K562 (cell line): Measurements from ENCODE around the gene RBM3. TPM values are rescaled to one million over a fixed set of nuclear protein-coding genes. Genes with fewer than 3 reads are reported as not detected.
A peak's percentile ranks its signal among the peaks of the same experiment; 100 is the strongest.

Source experiments
- ARID3B ChIP-seq: fragments of 250-450 bp; sonication (Bioruptor Pico); IDR thresholded peaks from 2 replicates; pipeline ENCODE4 v1.4.0; 2020; ENCODE audit warnings: borderline replicate concordance
- CREM ChIP-seq: IDR thresholded peaks from 2 replicates; pipeline ENCODE4 v1.6.1; 2014; ENCODE audit warnings: antibody characterized with exemption, low read depth
- FOXO4 ChIP-seq: fragments of 450-650 bp; formaldehyde crosslinking; IDR thresholded peaks from 2 replicates; pipeline ENCODE4 v1.4.0; 2020; ENCODE audit warnings: mild to moderate bottlenecking, moderate library complexity
- GTF3C2 ChIP-seq: IDR thresholded peaks from 3 replicates; pipeline ENCODE4 v1.6.1; 2011; ENCODE audit warnings: borderline replicate concordance, mild to moderate bottlenecking, moderate library complexity; ENCODE audit not compliant: insufficient read length; ENCODE audit errors: extremely low read depth
- MYC ChIP-seq, 2 experiments: fragments of 250-450 bp in 1 of 2; sonication (Bioruptor Pico) in 1 of 2; IDR thresholded peaks; 2 replicates each; pipeline versions ENCODE4 v1.5.1 to v1.6.1; 2012 to 2021; ENCODE audit warnings: low read depth in 2 of 2, borderline replicate concordance in 1 of 2, improper control_type of control experiment in 1 of 2, low read length in 1 of 2, mild to moderate bottlenecking in 1 of 2, moderate library complexity in 1 of 2
- SMARCA4 ChIP-seq: fragments of 450-650 bp; IDR thresholded peaks from 2 replicates; pipeline ENCODE4 v1.6.1; 2016
- SMC3 ChIP-seq: conservative IDR thresholded peaks from 2 replicates; pipeline ENCODE4 v1.6.1; 2011; ENCODE audit warnings: low read depth, low read length, improper control_type of control experiment; ENCODE audit not compliant: insufficient read depth
- ZFP30 ChIP-seq: fragments of 250-450 bp; sonication (Bioruptor Pico); IDR thresholded peaks from 2 replicates; pipeline ENCODE4 v1.8.0; 2022; ENCODE audit warnings: moderate library complexity, mild to moderate bottlenecking, inconsistent platforms, borderline replicate concordance
- ZMIZ1 ChIP-seq, 2 experiments: fragments of 150-350 bp in 1 of 2; IDR thresholded peaks; 2 replicates each; pipeline ENCODE4 v1.6.1; 2012 to 2016; ENCODE audit warnings: low read depth in 2 of 2, low read length in 2 of 2, mild to moderate bottlenecking in 1 of 2, moderate library complexity in 1 of 2
- ZNF263 ChIP-seq: sonication (generic); formaldehyde crosslinking; IDR thresholded peaks from 2 replicates; pipeline ENCODE4 v1.8.0; 2022; ENCODE audit warnings: mild to moderate bottlenecking, missing genetic modification reagents, borderline replicate concordance
- ZSCAN29 ChIP-seq: fragments of 450-650 bp; IDR thresholded peaks from 2 replicates; pipeline ENCODE4 v1.6.1; 2017
- polyA plus RNA-seq, 8 experiments: library from polyadenylated mRNA; depleted of rRNA in 4 of 8; stranded (reverse) in 5 of 8; unstranded in 3 of 8; fragments of >200 nt; fragmentation: Nextera tagmentation in 2 of 8; fragmentation: Illumina TruSeq in 1 of 8; extraction: Ambion mirVana in 2 of 8; extraction: Trizol in 1 of 8; gene quantifications; 2 replicates each; pipeline versions ENCODE4 v1.2.1 to v1.2.3, GENCODE V29; 2011 to 2014; ENCODE audit warnings: inconsistent platforms in 1 of 8, missing spikeins in 1 of 8
- total RNA-seq, 7 experiments: library from RNA; depleted of rRNA in 6 of 7; stranded (reverse); fragments of >200 nt in 6 of 7; fragmentation: Illumina TruSeq in 2 of 7; extraction: Trizol in 2 of 7; gene quantifications; 2 replicates each; pipeline versions ENCODE4 v1.2.1 to v1.2.3, GENCODE V29; 2011 to 2021; ENCODE audit warnings: low replicate concordance in 1 of 7

RBM3 gene
- total and polyA plus RNA-seq, 9 of the 15 experiments (the other 6 are each of a cell fraction or from before 2014, with no cell fraction given), result 70.3 to 272 (median 209) TPM

- peak; percentile 49; the same call in 1 of the 2 replicates for TF ChIP-seq MYC (IDR thresholded peaks at IDR 0.05; ENCODE audit: low read depth, low read length)
- TF ChIP-seq MYC (CRISPR knock-in tag; IDR thresholded peaks at IDR 0.05; ENCODE audit: borderline replicate concordance, low read depth), result no peak
- no peak for TF ChIP-seq FOXO4 (CRISPR knock-in tag)
- TF ChIP-seq GTF3C2, result no peak
- no peak for TF ChIP-seq ZFP30 (CRISPR knock-in tag)
- peak; percentile 68; the same call in 1 of the 2 replicates for TF ChIP-seq ZNF263
- TF ChIP-seq SMARCA4, result peak; percentile 62
- no peak for TF ChIP-seq SMC3
- peak; percentile 75 for TF ChIP-seq CREM
- 0 out of 4 replicates have a peak, but pooled peaks of 1 of the 2 experiments have one; percentile 33 for TF ChIP-seq ZMIZ1 (IDR thresholded peaks at IDR 0.05; ENCODE audit: low read depth in 2 of 2, low read length in 2 of 2)
- no peak for TF ChIP-seq ZSCAN29
- TF ChIP-seq ARID3B, result no peak
These were observed 43.5 kb downstream of the RBM3 start (continued) for GRCh38 chrX:48617542-48618340.
